Thyroid gland (tissue), 4 donors: Measurements from ENCODE around the gene HOXA5. TPM values are rescaled to one million over a fixed set of nuclear protein-coding genes. Genes with fewer than 3 reads are reported as not detected.

Experiments
- DNase-seq, 2 donors: peaks; one replicate each; pipeline ENCODE4 v3.0.0-alpha.2; 2019
- H3K27ac ChIP-seq, 3 donors: fragments of 200-600 bp; sonication (generic); 1 replicate in 2 of 3; 2 replicates in 1 of 3; pipeline ENCODE4 v1.5.1; 2016 to 2019; ENCODE audit warnings: mild to moderate bottlenecking in 1 of 3, moderate library complexity in 1 of 3
- H3K27me3 ChIP-seq: fragments of 200-600 bp; sonication (generic); one replicate; pipeline ENCODE4 v1.5.1; 2019
- H3K36me3 ChIP-seq, 2 donors: fragments of 200-600 bp; sonication (generic); one replicate each; pipeline ENCODE4 v1.5.1; 2016 to 2019
- H3K4me1 ChIP-seq, 2 donors: fragments of 200-600 bp; sonication (generic); one replicate each; pipeline ENCODE4 v1.5.1; 2017 to 2019
- H3K4me3 ChIP-seq, 3 donors: fragments of 200-600 bp; sonication (generic); replicated peaks in 1 of 3; 1 replicate in 2 of 3; 2 replicates in 1 of 3; pipeline ENCODE4 v1.5.1; 2016; ENCODE audit warnings: mild to moderate bottlenecking in 1 of 3
- H3K9me3 ChIP-seq: fragments of 200-600 bp; sonication (generic); one replicate; pipeline ENCODE4 v1.5.1; 2017
- CTCF ChIP-seq, 6 experiments: fragments of 200-600 bp in 3 of 6; fragments of 450-650 bp in 3 of 6; sonication (generic) in 3 of 6; IDR thresholded peaks; one replicate each; pipeline ENCODE4 v1.5.1; 2016 to 2019; ENCODE audit warnings: antibody characterized with exemption in 6 of 6, mild to moderate bottlenecking in 2 of 6, inconsistent platforms in 1 of 6, moderate library complexity in 1 of 6
- POLR2A ChIP-seq, 2 donors: fragments of 450-650 bp; IDR thresholded peaks; one replicate each; pipeline ENCODE4 v1.6.1; 2017; ENCODE audit warnings: antibody characterized with exemption in 2 of 2, mild to moderate bottlenecking in 2 of 2, moderate library complexity in 1 of 2
- WGBS, 2 donors: methylation state at CpG; one replicate each; pipeline ENCODE4 v1.1.5; 2017; 5-methylcytosine and 5-hydroxymethylcytosine counted together
- intact Hi-C: fragments of 100-400 bp; cut with DNase I; formaldehyde crosslinking; loops from one replicate; pipeline ENCODE4 v1.15.1; 2023
- total RNA-seq, 4 donors: library from RNA; depleted of rRNA; stranded (reverse); fragments of >200 nt; gene quantifications; one replicate each; pipeline ENCODE4 v1.2.3, GENCODE V29; 2016

The HOXA5 gene
- total RNA-seq, 4 donors from 2014 or later = 2.0 to 4.4 (median 3.3) TPM

- Histone ChIP-seq H3K27ac (no peak overlapping the region), H3K4me1 (peaks cover 15 to 28% of the 10 kb centered on the region in 2 donors), H3K4me3 (no peak overlapping the region), H3K27me3 (peaks cover 88% of the 10 kb centered on the region), H3K36me3 (no peaks in the 10 kb centered on the region), H3K9me3 (no peaks in the 10 kb centered on the region)
- DNase-seq = no peak
- 33 to 48% methylated on average over 10 to 12 of the region's 12 CpGs for WGBS, 2 donors
- TF ChIP-seq POLR2A (IDR thresholded peaks at IDR 0.05) = no peak
- no peak for TF ChIP-seq CTCF (IDR thresholded peaks at IDR 0.05)
- intact Hi-C loops = no loop called here
These were observed 37.2 kb upstream of the HOXA5 start for GRCh38 chr7:27180431-27181420.

GRCh38 chr7:27179503-27180430, 36.3 kb upstream of the HOXA5 start:
- intact Hi-C loops = loop anchor here (10.0 kb wide), 1 partner anchor 1095 kb away; no protein-coding TSS in a partner anchor
- WGBS, 2 donors = 3 to 11% methylated on average over 49 to 54 of the region's 56 CpGs
- Histone ChIP-seq H3K27me3 (peaks cover 88% of the 10 kb centered on the region), H3K4me1 (peaks cover 15 to 24% of the 10 kb centered on the region in 2 donors), H3K9me3 (no peaks in the 10 kb centered on the region), H3K4me3 (no peak overlapping the region), H3K27ac (no peak overlapping the region), H3K36me3 (no peaks in the 10 kb centered on the region)
- TF ChIP-seq POLR2A (IDR thresholded peaks at IDR 0.05) (no peak), CTCF (IDR thresholded peaks at IDR 0.05) (peak; percentile 35 to 85 (median 48))
- DNase-seq = peak; percentile 34 to 45

GRCh38 chr7:27179030-27179429, 35.5 kb upstream of the HOXA5 start:
- Histone ChIP-seq H3K36me3 (no peaks in the 10 kb centered on the region), H3K4me3 (no peak overlapping the region), H3K27me3 (peaks cover 88% of the 10 kb centered on the region), H3K27ac (no peak overlapping the region), H3K4me1 (peaks cover 9 to 22% of the 10 kb centered on the region in 2 donors), H3K9me3 (no peaks in the 10 kb centered on the region)
- intact Hi-C loops = loop anchor here (10.0 kb wide), 1 partner anchor 1094 kb away; no protein-coding TSS in a partner anchor
- DNase-seq = no peak
- WGBS, 2 donors = 28 to 44% methylated on average over 14 of the region's 14 CpGs
- TF ChIP-seq CTCF (IDR thresholded peaks at IDR 0.05) = no peak
- no peak for TF ChIP-seq POLR2A (IDR thresholded peaks at IDR 0.05)

- no peak for DNase-seq
- intact Hi-C loops = loop anchor here (10.0 kb wide), 1 partner anchor 1094 kb away; no protein-coding TSS in a partner anchor
- peaks cover 88% of the 10 kb centered on the region for H3K27me3 ChIP-seq
- peaks cover 9 to 22% of the 10 kb centered on the region in 2 donors for H3K4me1 ChIP-seq
- no peak overlapping the region for H3K27ac ChIP-seq
- H3K9me3 ChIP-seq = no peaks in the 10 kb centered on the region
- 60 to 69% methylated on average over 6 of the region's 6 CpGs for WGBS, 2 donors
- TF ChIP-seq CTCF (IDR thresholded peaks at IDR 0.05) = no peak
- TF ChIP-seq POLR2A (IDR thresholded peaks at IDR 0.05) = no peak
- no peak overlapping the region for H3K4me3 ChIP-seq
- H3K36me3 ChIP-seq = no peaks in the 10 kb centered on the region
These were observed 34.9 kb upstream of the HOXA5 start for GRCh38 chr7:27178366-27178765.
